ENCODE results near the gene HORMAD2.

GRCh38 chr22:30132290-30132996, 52.2 kb downstream of the HORMAD2 start:
- TF ChIP-seq CTCF (IDR thresholded peaks at IDR 0.05 in 4 of 5, conservative IDR thresholded peaks at IDR 0.05 in 1 of 5) (no peak), POLR2A (IDR thresholded peaks at IDR 0.05) (no peak)

All from gastrocnemius medialis (tissue), 4 donors.